ENCODE measurements around the gene SMARCD1. TPM values are rescaled to one million over a fixed set of nuclear protein-coding genes. Genes with fewer than 3 reads are reported as not detected.

SMARCD1 gene
- total RNA-seq (2014; rRNA removed; shearing (Covaris generic)) (276 and 287 TPM in 2 replicates), polyA plus RNA-seq (2016; fragmentation: Nextera tagmentation; extraction: Ambion mirVana) (124 and 145 TPM in 2 replicates)
- long read RNA-seq, partial matches to known transcripts, result 20 of 21 reads
- long read RNA-seq, other reads (novel, unspliced or antisense), result 0 of 21 reads

DNA sequence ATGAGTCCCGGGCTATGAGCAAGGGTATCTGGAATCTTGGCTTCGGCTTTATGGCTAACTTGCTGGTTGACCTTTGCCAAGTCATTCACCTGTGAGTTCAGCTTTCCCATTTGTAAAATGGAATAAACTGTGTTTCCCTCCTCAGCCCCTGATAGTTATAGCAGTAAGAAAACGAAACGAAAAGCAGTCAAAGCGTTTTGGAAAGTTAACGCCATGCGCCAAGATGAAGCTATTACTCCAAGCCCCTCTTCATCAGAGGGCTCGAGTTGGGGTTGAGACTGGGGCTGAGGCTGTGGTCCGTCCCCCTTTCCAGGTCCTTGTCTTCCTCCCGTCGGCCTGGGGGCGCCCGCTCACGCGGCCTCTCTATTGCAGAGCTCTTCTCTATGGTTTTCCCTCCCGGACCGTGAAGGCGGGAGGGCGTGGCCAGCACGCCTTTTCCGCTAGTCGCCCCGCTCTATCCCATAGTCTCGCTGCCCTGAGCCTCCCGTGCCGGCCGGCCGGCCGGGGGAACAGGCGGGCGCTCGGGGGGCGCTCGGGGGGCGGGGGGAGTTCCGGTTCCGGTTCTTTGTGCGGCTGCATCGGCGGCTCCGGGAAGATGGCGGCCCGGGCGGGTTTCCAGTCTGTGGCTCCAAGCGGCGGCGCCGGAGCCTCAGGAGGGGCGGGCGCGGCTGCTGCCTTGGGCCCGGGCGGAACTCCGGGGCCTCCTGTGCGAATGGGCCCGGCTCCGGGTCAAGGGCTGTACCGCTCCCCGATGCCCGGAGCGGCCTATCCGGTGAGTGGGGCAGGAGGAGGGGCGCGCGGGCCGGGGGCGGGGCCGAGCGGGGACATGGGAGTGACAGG is at the start of gene SMARCD1:
Gene SMARCD1 (plus strand): TSS at position 568 of the 840 bp plus-strand sequence. CDS start 28 bp downstream, at position 596.
- peak within 1 kb of the TSS; percentile 91 for H3K4me2 ChIP-seq
- H3K4me3 ChIP-seq, result peak within 1 kb of the TSS; percentile 58
- H3K79me2 ChIP-seq (replicated peaks; ENCODE audit: insufficient read depth), result peaks cover 27% of the 10 kb centered on the region
- H3F3A ChIP-seq (replicated peaks; ENCODE audit: low read depth), result peaks cover 29% of the 10 kb centered on the region
- H3K4me1 ChIP-seq (ENCODE audit: insufficient read depth), result peaks cover 5% of the 10 kb centered on the region
- peak; percentile 97 for DNase-seq (ENCODE audit: low spot score)
- TF ChIP-seq POLR2AphosphoS5 (IDR thresholded peaks at IDR 0.05; ENCODE audit: low read depth) (peak; percentile 39), STAT1 (IDR thresholded peaks at IDR 0.05; ENCODE audit: unreplicated experiment) (no peak), ZNF331 (CRISPR knock-in tag; IDR thresholded peaks at IDR 0.05; ENCODE audit: low read depth) (no peak), CREB1 (CRISPR knock-in tag; IDR thresholded peaks at IDR 0.05; ENCODE audit: low read depth) (peak; percentile 63)
- TF ChIP-seq, protein P1, sequence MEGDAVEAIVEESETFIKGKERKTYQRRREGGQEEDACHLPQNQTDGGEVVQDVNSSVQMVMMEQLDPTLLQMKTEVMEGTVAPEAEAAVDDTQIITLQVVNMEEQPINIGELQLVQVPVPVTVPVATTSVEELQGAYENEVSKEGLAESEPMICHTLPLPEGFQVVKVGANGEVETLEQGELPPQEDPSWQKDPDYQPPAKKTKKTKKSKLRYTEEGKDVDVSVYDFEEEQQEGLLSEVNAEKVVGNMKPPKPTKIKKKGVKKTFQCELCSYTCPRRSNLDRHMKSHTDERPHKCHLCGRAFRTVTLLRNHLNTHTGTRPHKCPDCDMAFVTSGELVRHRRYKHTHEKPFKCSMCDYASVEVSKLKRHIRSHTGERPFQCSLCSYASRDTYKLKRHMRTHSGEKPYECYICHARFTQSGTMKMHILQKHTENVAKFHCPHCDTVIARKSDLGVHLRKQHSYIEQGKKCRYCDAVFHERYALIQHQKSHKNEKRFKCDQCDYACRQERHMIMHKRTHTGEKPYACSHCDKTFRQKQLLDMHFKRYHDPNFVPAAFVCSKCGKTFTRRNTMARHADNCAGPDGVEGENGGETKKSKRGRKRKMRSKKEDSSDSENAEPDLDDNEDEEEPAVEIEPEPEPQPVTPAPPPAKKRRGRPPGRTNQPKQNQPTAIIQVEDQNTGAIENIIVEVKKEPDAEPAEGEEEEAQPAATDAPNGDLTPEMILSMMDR (conservative IDR thresholded peaks at IDR 0.05; ENCODE audit: low read depth in 2 of 2), result peak; percentile 65 to 74
- Mint-ChIP-seq H3K9me3 (no peaks in the 10 kb centered on the region; the same call in 2 of the 3 replicates), H3K4me3 (peak within 1 kb of the TSS; percentile 89), H3K27ac (peak within 1 kb of the TSS; percentile 91), H3K27me3 (ENCODE audit: insufficient read depth, low read depth, poor library complexity) (peaks cover 7% of the 10 kb centered on the region), H3K36me3 (ENCODE audit: low read depth) (peaks cover 45% of the 10 kb centered on the region), H3K4me1 (peaks cover 30% of the 10 kb centered on the region)
- H3K9me2 ChIP-seq (ENCODE audit: insufficient read depth), result no peaks in the 10 kb centered on the region
- H3K36me3 ChIP-seq (ENCODE audit: insufficient read depth), result peaks cover 29% of the 10 kb centered on the region
- H4K20me1 ChIP-seq (replicated peaks; ENCODE audit: insufficient read depth), result peaks cover 15% of the 10 kb centered on the region
- H2AFZ ChIP-seq, result peak within 1 kb of the TSS; percentile 81; the same call in 1 of the 2 replicates
- ATAC-seq, result peak; percentile 86
- H3K27ac ChIP-seq (ENCODE audit: low read depth), result peak within 1 kb of the TSS; percentile 92
- H3K27me3 ChIP-seq (ENCODE audit: insufficient read depth), result peaks cover 20% of the 10 kb centered on the region

- H3K27ac Mint-ChIP-seq, result no peak overlapping the region
- Histone ChIP-seq H4K20me1 (replicated peaks; ENCODE audit: insufficient read depth) (no peaks in the 10 kb centered on the region), H2AFZ (no peak overlapping the region), H3K9me2 (ENCODE audit: insufficient read depth) (no peaks in the 10 kb centered on the region), H3K27ac (ENCODE audit: low read depth) (no peak overlapping the region), H3F3A (replicated peaks; ENCODE audit: low read depth) (no peaks in the 10 kb centered on the region), H3K27me3 (ENCODE audit: insufficient read depth) (peaks cover 18% of the 10 kb centered on the region), H3K79me2 (replicated peaks; ENCODE audit: insufficient read depth) (no peaks in the 10 kb centered on the region), H3K4me1 (ENCODE audit: insufficient read depth) (no peaks in the 10 kb centered on the region), H3K36me3 (ENCODE audit: insufficient read depth) (no peaks in the 10 kb centered on the region), H3K4me3 (no peak overlapping the region), H3K4me2 (no peak overlapping the region)
- peaks cover 13% of the 10 kb centered on the region for H3K27me3 Mint-ChIP-seq (ENCODE audit: insufficient read depth, low read depth, poor library complexity)
- ATAC-seq (no peak), DNase-seq (ENCODE audit: low spot score) (no peak)
- H3K36me3 Mint-ChIP-seq (ENCODE audit: low read depth), result no peaks in the 10 kb centered on the region
- no peaks in the 10 kb centered on the region for H3K9me3 Mint-ChIP-seq
- peaks cover under 1% of the 10 kb centered on the region; the same call in 2 of the 3 replicates for H3K4me1 Mint-ChIP-seq
- no peak overlapping the region for H3K4me3 Mint-ChIP-seq
- TF ChIP-seq STAT1 (IDR thresholded peaks at IDR 0.05; ENCODE audit: unreplicated experiment) (no peak), POLR2AphosphoS5 (IDR thresholded peaks at IDR 0.05; ENCODE audit: low read depth) (no peak), EZH2phosphoT487 (IDR thresholded peaks at IDR 0.05; ENCODE audit: unreplicated experiment) (no peak), CREB1 (CRISPR knock-in tag; IDR thresholded peaks at IDR 0.05; ENCODE audit: low read depth) (no peak), JUNB (IDR thresholded peaks at IDR 0.05; ENCODE audit: unreplicated experiment) (no peak), ZNF114 (CRISPR knock-in tag; IDR thresholded peaks at IDR 0.05) (no peak), EZH2 (IDR thresholded peaks at IDR 0.05; ENCODE audit: low read depth, unreplicated experiment) (no peak), ZNF331 (CRISPR knock-in tag; IDR thresholded peaks at IDR 0.05; ENCODE audit: low read depth) (no peak), NANOG (IDR thresholded peaks at IDR 0.05; ENCODE audit: borderline replicate concordance) (no peak)
- TF ChIP-seq, protein P2, sequence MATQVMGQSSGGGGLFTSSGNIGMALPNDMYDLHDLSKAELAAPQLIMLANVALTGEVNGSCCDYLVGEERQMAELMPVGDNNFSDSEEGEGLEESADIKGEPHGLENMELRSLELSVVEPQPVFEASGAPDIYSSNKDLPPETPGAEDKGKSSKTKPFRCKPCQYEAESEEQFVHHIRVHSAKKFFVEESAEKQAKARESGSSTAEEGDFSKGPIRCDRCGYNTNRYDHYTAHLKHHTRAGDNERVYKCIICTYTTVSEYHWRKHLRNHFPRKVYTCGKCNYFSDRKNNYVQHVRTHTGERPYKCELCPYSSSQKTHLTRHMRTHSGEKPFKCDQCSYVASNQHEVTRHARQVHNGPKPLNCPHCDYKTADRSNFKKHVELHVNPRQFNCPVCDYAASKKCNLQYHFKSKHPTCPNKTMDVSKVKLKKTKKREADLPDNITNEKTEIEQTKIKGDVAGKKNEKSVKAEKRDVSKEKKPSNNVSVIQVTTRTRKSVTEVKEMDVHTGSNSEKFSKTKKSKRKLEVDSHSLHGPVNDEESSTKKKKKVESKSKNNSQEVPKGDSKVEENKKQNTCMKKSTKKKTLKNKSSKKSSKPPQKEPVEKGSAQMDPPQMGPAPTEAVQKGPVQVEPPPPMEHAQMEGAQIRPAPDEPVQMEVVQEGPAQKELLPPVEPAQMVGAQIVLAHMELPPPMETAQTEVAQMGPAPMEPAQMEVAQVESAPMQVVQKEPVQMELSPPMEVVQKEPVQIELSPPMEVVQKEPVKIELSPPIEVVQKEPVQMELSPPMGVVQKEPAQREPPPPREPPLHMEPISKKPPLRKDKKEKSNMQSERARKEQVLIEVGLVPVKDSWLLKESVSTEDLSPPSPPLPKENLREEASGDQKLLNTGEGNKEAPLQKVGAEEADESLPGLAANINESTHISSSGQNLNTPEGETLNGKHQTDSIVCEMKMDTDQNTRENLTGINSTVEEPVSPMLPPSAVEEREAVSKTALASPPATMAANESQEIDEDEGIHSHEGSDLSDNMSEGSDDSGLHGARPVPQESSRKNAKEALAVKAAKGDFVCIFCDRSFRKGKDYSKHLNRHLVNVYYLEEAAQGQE (IDR thresholded peaks at IDR 0.05; ENCODE audit: unreplicated experiment), result no peak
- TF ChIP-seq, protein P1 (conservative IDR thresholded peaks at IDR 0.05; ENCODE audit: low read depth in 2 of 2), result no peak
Measured at GRCh38 chr12:50038336-50038735, 46.8 kb upstream of the SMARCD1 start.
